GM10847 (cell line): ENCODE measurements around the gene ELF4.

Experiments
- POLR2A ChIP-seq: IDR thresholded peaks from 2 replicates; pipeline ENCODE4 v1.6.1; 2011; ENCODE audit not compliant: insufficient read length; ENCODE audit errors: extremely low read depth

ELF4 gene

DNA sequence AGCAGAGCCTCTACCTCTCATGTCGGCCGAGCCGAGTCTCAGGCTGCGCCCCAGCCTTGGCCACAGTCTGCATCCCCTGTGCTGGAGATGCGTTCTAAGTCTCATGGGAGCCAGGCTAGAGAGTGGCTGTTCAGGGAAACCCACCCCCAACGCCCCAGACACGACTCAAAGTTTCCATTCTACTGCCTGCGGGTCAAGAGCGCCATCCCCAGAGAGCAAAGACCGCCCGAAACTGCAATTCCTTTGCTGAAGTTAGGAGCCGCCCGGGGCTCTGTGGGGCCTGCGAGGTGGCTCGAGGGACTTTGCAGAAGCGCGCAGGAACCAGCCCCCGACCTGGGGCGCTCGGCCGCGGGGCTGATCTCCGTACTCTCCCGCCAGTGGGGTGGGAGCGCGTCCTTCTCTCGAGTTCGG, 10.0 kb upstream of the ELF4 start:
- TF ChIP-seq POLR2A, result no peak

DNA sequence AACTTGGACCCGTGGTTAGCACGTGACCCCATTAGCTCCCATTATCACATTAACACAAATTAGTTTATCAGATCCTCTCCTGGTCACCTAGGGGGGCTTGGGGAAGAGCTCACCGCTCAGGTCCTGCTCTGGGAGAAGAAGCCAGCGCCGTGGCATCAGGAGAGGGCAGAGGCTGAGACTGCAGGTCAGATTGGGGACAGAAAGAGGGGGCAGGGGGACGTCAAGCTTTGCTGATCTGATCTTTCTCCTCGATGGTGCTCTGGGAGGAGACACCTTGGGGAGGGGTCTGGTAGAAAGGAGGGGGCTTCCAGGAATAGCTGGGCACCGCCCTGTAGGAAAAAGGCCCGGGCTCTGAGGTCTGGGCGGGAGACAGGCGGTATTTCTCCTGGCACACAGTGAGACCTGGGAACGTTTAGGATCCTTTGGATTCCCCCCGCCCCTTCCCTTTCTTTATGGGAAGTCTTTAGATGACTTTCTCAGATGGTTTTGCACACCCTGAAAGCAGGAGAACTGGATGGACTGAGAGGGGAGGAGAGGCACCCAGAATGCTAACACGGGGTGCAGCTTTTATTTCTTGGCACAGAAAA, 9.1 kb upstream of the ELF4 start:
- TF ChIP-seq POLR2A, result no peak

DNA sequence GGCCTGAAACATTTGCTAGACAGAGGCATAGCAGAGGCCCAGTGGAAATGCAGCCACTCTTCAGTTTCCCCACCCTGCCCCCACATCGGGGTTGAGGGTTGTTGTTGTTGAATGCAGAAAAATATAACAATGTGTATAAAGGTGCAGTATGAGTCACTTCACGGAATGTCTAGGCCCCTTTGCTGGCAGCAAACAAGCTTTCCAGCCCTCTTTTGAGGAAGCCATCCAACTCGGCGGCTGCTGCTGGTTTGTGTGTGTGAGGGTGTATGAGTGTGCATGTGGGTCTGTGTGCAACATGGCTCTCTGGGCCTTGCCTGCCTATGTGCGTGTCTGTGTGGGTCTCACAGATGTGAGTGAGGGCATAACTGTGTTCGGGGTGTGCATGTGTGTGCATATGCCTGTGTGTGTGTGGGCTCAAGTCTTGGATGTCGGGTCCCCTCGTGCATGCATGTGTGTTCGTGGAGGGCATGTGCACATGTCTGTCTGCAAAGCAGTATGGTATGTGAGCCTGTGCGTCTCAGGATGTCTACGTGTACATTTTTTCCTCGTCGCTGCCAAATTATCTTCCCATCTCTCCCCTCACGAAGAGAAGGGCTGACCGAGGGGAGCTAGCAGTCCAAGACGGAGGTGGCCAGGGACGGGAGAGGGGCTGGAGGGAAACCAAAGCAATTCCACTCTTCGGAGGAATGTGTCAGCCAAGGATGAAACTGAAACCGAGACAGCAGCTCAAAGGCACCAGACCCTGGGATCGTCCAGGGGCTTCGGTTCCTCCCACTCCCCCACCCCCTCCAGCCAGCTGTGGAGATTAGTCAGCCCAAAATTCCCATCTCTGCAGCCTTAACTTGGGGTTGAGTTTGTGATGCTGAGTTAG, 8.4 kb upstream of the ELF4 start:
- no peak for TF ChIP-seq POLR2A

DNA sequence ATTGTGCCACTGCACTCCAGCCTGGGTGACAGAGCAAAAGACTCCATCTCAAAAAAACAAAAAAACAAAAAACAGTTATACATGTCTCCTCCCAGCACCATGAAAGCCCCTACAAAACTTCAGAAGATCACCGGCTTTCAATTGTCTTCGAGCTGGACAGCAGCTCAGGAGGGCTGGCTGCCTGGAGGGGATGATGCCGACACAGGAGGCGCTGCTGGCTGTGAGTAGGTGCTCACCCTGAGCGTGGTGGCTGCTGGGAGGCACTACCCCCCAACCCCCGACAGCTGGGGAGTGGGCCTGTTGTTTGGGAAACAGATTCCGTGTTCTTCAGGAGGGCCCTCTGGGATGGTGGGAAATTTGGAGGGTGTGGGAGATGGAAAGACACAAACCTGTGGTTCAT, 6.9 kb upstream of the ELF4 start:
- no peak for TF ChIP-seq POLR2A

DNA sequence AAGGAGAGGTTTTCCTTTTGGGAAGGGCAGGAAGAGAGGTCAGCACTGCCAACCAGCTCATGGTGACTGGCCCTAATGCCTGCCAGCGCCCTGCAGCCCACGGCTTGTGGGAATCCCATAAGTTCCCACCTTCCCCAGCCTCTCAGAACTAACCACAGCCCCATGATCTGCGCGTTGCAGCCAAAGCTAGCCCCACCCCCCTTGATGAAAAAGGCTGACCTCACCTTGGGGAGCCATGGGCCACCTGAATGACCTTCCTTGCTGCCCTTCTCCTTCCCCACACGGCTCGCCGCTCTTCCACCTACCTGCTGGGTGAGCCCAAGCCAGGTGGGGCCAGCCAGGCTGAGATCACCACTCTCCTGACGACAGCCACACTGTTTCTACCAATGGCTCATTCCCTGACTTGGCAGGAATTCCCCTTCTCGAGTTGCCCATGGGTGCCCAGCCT, 3.9 kb upstream of the ELF4 start:
- TF ChIP-seq POLR2A, result no peak

DNA sequence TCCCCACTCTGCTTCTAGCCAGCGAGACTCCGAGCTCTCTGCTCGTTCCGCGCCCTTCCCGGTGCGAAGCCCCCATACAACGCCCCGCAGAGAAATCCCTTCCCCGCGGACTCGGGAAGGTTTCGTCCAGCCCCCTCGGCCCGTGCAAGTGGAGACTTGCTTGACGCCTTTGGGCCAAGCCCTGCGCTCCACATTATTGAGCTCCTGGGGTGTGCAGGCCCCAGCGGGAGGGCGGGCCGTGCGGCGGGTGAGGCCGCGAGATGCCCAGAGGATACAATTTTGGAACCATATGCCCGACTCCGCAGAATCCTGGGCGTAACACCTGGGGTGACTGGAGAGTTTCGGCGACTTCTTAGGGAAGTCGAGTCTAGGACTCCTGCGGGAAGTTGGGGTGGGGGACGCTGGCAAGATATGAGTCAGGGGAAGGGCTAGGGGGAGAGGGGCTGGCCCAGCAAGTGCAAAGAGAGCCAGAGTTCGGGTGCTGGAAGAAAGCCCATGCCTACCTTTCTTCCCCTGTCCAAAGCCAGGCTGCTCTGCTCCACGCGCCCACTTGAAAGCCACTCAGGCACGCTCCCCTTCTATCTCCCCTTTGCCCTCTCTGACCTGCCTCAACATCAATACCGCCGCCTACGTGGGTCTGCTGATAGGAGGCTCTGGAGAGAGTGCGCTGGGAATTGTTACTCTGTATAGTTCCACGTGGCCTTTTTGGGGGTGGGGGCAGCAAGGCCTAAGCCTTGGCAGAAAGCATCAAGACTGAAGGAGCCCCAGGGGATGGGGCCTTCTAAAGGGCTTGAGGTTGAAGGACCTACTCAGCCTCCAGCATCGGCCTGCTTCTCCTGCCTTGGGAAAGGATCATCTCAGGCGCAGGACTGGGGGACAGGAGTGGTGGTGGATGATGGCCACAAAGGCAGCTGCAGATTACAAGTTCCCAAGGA, 1.2 kb upstream of the ELF4 start:
- TF ChIP-seq POLR2A, result no peak

DNA sequence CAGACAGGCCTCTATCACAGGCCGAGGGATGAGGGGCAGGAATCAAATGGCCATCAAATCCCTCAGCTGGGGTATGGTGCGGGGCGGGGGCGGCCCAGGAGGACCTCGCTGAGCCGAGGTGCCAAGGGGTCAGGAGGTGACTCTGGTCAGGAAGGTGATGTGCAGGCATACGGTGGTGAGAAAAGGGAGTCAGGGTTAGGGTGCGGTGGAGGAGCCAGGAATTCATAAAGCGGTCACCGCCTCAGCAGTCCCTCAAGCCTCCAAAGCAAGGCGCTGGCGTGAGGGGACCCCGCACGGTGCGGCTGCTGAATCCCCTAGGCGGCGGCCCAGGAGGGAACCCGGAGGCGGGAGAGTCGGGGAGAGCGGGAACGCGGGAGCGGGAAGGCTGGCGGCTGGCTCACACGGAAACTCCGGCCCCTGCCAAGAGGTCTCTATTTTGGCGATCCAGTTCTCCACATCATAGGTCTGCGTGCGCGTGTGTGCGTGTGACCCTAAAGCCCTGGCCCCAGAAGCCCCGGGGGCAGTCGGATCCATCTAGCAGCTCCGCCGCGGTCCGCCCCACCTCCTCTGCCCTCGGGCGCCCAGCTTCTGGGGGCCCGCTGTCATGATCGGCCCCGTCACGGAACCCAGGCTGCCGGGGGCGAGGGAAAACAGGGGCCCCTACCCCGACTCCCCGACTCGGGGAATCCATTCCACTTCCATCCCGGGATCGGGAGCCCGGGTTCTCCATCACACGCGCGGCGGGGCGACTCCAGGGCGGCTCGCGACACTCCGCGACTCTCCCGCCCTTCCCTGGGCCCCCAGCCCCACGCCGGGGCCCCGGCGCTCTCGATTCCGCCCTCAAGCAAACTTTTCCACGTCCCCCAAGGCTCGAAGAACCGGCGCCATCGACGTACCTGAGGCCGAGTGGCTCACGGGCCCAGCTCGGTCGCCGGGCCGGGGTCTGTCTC, 593 bp downstream of the ELF4 start:
- no peak for TF ChIP-seq POLR2A

DNA sequence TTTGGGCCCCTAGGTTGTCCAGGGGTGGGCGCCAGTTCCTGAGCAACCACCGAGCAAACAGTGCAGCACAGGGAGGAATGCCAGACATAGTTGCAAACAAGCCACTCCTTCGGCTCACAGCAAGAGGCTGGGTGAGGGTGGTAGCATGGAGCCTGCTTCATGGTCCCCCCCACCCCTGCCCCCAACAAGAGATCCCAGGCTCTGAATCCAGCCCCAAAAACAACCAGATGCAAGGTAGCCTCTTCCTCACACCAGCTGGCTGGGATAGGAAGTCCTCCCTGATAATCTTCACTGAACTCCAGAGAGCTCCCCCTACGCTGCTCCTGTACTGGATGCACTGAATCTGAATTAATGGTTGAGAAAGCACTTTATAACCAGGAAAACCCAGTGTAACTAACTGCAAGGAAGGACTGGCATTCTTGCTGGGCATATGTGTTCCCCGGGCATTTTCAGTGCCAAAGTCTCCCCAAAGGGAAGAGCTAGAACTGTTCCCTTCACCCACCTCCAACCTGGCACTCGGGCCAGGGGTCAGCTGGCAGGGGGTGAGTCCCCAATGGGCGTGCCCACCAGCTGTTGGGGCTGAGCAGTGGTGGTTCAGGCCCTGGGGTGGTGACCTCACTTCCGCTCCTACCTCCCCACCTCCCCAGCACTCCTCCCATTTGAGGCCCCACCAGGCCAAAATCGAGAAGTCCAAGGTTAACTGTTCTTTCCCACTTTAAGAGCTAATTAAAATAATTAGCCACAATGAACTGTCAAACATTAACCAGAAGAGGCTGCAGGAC, 1.5 kb downstream of the ELF4 start:
- no peak for TF ChIP-seq POLR2A

DNA sequence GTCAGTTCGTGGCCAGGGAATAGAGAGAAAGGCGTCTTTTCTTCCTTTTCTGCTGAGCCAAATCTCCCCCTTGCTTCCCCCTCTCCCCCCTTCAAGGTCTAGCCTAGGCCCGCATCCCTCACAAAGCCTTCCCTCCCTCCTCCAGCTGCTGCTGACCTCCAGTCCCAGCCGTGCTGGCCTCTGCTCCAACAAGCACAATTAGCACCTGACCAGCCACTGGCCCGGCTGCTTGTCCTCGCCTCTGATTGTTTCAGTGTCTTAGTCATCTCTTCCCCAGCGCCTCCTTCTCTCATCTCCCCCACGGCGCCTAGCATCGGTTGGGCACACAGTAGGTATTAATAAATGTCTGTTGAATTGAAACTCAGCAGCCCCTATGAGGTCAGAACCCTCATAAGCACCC, 4.2 kb downstream of the ELF4 start:
- TF ChIP-seq POLR2A, result no peak

DNA sequence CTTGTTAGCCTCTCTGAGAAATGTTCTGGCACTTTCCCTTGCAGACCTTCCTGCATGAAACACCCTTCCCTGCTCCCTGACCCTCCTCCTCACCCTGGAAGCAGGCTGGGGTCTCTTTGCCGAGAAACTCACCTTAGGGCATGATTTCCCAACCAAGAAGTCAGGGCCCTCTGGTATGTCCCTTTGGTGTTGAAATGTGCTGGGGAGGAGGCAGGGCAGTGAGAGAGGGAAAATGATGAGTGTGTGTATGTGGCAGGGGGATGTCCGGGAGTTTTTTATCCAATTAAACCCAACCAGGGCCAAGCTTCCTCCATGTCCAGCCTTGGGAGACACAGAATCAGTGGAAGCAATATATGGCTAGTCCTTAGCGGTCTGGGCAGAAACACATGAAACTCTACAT, 5.1 kb downstream of the ELF4 start:
- TF ChIP-seq POLR2A, result no peak

DNA sequence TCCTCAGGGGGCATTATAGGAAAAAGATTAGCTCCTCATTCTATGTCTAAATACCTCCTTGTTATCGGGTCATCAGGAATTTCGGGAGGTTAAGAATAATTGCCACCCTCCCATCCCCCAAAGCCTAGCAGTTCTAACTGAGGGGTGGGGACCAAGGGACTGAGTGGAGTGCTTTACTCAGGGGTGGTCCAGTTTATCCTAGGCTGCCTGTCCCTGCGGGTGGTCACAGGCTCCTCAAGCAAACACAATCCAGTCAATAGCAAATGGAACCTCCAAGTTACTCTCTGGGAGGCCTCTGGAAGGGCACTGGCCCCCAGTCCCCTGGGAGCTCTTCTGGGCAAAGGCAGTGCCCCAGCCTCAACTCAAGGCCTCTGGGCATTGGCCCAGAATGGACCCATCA, 6.7 kb downstream of the ELF4 start:
- TF ChIP-seq POLR2A, result no peak

DNA sequence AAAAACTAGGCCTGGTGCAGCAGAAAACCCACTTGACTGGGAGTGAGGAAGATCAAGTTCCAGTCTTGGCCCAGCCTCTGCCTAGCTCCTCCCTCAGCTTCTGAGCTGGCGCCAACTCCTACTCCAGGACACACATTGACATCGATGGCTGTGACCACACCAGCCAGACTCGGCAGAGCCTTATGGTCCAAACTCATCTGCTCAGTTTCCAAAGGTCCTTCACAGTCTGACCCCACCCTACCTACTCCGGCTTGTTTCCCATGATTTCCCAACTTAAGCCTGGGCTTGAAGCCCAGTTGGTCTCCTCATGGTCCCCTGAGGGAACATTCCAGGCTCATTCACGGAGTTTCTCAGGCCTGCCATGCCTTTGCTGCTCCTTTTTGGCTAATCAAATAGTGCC, 10.1 kb downstream of the ELF4 start:
- TF ChIP-seq POLR2A, result no peak

DNA sequence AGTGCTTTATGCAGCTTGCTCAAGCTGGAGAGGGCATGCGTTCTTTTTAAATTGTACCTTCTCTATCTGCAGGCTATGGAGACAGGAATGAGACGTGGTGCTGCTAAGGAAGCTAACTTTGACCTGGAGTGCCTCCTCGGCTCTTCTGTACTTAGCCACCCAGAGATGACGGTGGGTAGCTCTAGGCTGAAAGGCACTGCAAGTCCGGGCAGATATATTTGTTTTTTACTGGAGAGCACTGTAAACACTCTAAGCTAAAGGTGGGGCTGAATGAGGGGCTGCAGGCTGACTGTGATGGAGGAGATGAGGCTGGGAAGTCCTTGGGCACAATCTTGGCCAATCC, 12.1 kb downstream of the ELF4 start:
- TF ChIP-seq POLR2A, result no peak
